MCF 10A (cell line): Measurements from ENCODE around the gene SAMM50. TPM values are rescaled to one million over a fixed set of nuclear protein-coding genes. Genes with fewer than 3 reads are reported as not detected.

ENCODE experiments used
- BruUV-seq: library from RNA; stranded (reverse); fragments of 400-500 nt; replicated peaks from 2 replicates; lab custom pipeline; 2021; lab: Mats Ljungman, UMichigan
- CTCF ChIA-PET: fragments of 300-600 bp; sonication (Branson Sonifier 250); formaldehyde crosslinking; extraction: SDS; loops from one replicate; lab custom pipeline; 2021; ENCODE audit warnings: antibody characterized with exemption, inconsistent platforms; lab: Yijun Ruan, JAX
- POLR2A ChIA-PET: fragments of 300-600, 350-650 bp; sonication (Branson Sonifier 250); formaldehyde crosslinking; extraction: SDS; loops from one replicate; lab custom pipeline; 2020; ENCODE audit warnings: antibody characterized with exemption, inconsistent platforms; lab: Yijun Ruan, JAX
- DNase-seq: peaks from one replicate; pipeline ENCODE4 v3.0.0-alpha.2; 2018; ENCODE audit not compliant: unreplicated experiment
- H3K27ac Mint-ChIP-seq: one replicate; pipeline ENCODE4 v1.8.0; 2022; ENCODE audit warnings: mild to moderate bottlenecking, low read depth, mixed read lengths; ENCODE audit not compliant: unreplicated experiment
- H3K27me3 Mint-ChIP-seq: one replicate; pipeline ENCODE4 v1.8.0; 2022; ENCODE audit warnings: mixed read lengths; ENCODE audit not compliant: insufficient read depth, unreplicated experiment
- H3K36me3 Mint-ChIP-seq: one replicate; pipeline ENCODE4 v1.8.0; 2022; ENCODE audit warnings: mild to moderate bottlenecking, moderate library complexity, mixed read lengths; ENCODE audit not compliant: insufficient read depth, unreplicated experiment
- H3K4me1 Mint-ChIP-seq: one replicate; pipeline ENCODE4 v1.8.0; 2022; ENCODE audit warnings: mixed read lengths; ENCODE audit not compliant: insufficient read depth, unreplicated experiment
- H3K4me3 Mint-ChIP-seq: one replicate; pipeline ENCODE4 v1.8.0; 2022; ENCODE audit warnings: mild to moderate bottlenecking, moderate library complexity, mixed read lengths; ENCODE audit not compliant: unreplicated experiment
- H3K9me3 Mint-ChIP-seq: one replicate; pipeline ENCODE4 v1.8.0; 2022; ENCODE audit warnings: mixed read lengths; ENCODE audit not compliant: unreplicated experiment
- CTCF ChIP-seq: fragments of 200-600 bp; IDR thresholded peaks from one replicate; pipeline ENCODE4 v1.8.0; 2022; ENCODE audit warnings: antibody characterized with exemption, mild to moderate bottlenecking; ENCODE audit not compliant: unreplicated experiment
- intact Hi-C: fragments of 100-400 bp; cut with micrococcal nuclease; formaldehyde crosslinking; loops from 2 replicates; pipeline ENCODE4 v1.14.1; 2022
- total RNA-seq: library from RNA; stranded (reverse); gene quantifications from 2 replicates; pipeline ENCODE4 v1.2.3, GENCODE V29; 2022

Gene SAMM50
- total RNA-seq, 1 experiment from 2014 or later: 29.5 TPM

- TF ChIP-seq CTCF: no peak
- ChIA-PET CTCF (interaction anchor here (0.5 to 0.6 kb wide), 2 partner anchors 25 to 977 kb away, joined by 3 read pairs; no protein-coding TSS in a partner anchor), POLR2A (no interaction called here)
- DNase-seq: no peak
- intact Hi-C loops: no loop called here
- Mint-ChIP-seq H3K27ac (no peak overlapping the region), H3K4me1 (no peaks in the 10 kb centered on the region), H3K9me3 (no peaks in the 10 kb centered on the region), H3K36me3 (peaks cover 84% of the 10 kb centered on the region), H3K4me3 (no peak overlapping the region), H3K27me3 (no peaks in the 10 kb centered on the region)
- BruUV-seq: no TSS peak
Measured at GRCh38 chr22:43968614-43969013, 13.4 kb downstream of the SAMM50 start.

GRCh38 chr22:43969021-43969878 lies 14.0 kb downstream of the SAMM50 start:
- no TSS peak for BruUV-seq
- CTCF ChIA-PET: no interaction called here
- no peak overlapping the region for H3K4me3 Mint-ChIP-seq

GRCh38 chr22:43969989-43970755 lies 14.9 kb downstream of the SAMM50 start:
- ChIA-PET CTCF (interaction anchor here (0.6 to 0.7 kb wide), 2 partner anchors 575 to 669 kb away, joined by 3 to 5 read pairs; no protein-coding TSS in a partner anchor), POLR2A (no interaction called here)
- BruUV-seq: no TSS peak
- Mint-ChIP-seq H3K9me3 (no peaks in the 10 kb centered on the region), H3K4me1 (no peaks in the 10 kb centered on the region), H3K4me3 (no peak overlapping the region), H3K27me3 (no peaks in the 10 kb centered on the region), H3K36me3 (peaks cover 71% of the 10 kb centered on the region), H3K27ac (peak overlapping the region; percentile 79)
- no peak for DNase-seq
- TF ChIP-seq CTCF: no peak
- intact Hi-C loops: no loop called here

More at GRCh38 chr22:43969021-43969878, 14.0 kb downstream of the SAMM50 start:
- H3K9me3 Mint-ChIP-seq: no peaks in the 10 kb centered on the region
- no peak for DNase-seq
- POLR2A ChIA-PET: no interaction called here
- H3K27me3 Mint-ChIP-seq: no peaks in the 10 kb centered on the region
- H3K4me1 Mint-ChIP-seq: no peaks in the 10 kb centered on the region
- peak overlapping the region; percentile 79 for H3K27ac Mint-ChIP-seq
- H3K36me3 Mint-ChIP-seq: peaks cover 80% of the 10 kb centered on the region
- intact Hi-C loops: no loop called here
- TF ChIP-seq CTCF: no peak

GRCh38 chr22:43971112-43971511 lies 15.9 kb downstream of the SAMM50 start:
- DNase-seq: no peak
- peaks cover 68% of the 10 kb centered on the region for H3K36me3 Mint-ChIP-seq
- BruUV-seq: no TSS peak
- H3K4me1 Mint-ChIP-seq: no peaks in the 10 kb centered on the region
- TF ChIP-seq CTCF: no peak
- H3K27ac Mint-ChIP-seq: no peak overlapping the region
- no peaks in the 10 kb centered on the region for H3K9me3 Mint-ChIP-seq
- H3K4me3 Mint-ChIP-seq: no peak overlapping the region
- CTCF ChIA-PET: interaction anchor here (0.6 to 0.7 kb wide), 2 partner anchors 576 to 670 kb away, joined by 3 to 5 read pairs; no protein-coding TSS in a partner anchor
- intact Hi-C loops: no loop called here
- no peaks in the 10 kb centered on the region for H3K27me3 Mint-ChIP-seq
- POLR2A ChIA-PET: interaction anchor here (0.7 kb wide), 1 partner anchor 16 kb away, joined by 4 read pairs; the partner anchor contains the start of gene SAMM50
